Measurements from ENCODE around the gene PLEK.
A peak's percentile ranks its signal among the peaks of the same experiment; 100 is the strongest.
"Not testable (repeated sequence)": the region's sequence is repeated elsewhere in the genome, so short reads cannot be mapped to it uniquely, and the experiment has no call there.

Gene PLEK, protein sequence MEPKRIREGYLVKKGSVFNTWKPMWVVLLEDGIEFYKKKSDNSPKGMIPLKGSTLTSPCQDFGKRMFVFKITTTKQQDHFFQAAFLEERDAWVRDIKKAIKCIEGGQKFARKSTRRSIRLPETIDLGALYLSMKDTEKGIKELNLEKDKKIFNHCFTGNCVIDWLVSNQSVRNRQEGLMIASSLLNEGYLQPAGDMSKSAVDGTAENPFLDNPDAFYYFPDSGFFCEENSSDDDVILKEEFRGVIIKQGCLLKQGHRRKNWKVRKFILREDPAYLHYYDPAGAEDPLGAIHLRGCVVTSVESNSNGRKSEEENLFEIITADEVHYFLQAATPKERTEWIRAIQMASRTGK

DNA sequence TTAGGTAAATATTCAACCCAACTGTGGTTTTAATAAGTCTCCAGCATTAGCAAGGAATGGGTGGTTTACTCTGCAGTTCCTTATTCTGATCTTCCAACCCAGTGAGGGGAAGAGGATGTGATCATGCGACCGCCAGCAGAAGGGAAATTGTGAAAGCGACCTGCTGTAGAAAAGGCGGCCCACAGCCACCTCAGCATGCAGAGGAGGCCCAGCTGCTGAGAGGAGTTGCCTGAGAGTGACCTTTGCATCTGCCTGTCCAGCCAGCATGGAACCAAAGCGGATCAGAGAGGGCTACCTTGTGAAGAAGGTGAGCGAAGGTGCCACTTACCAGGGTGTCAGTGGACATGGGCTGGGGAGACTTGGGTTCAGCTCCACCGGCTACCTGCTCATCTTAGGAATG lies at the start of gene PLEK:
PLEK (plus strand) TSS at position 196 of the 400 bp plus-strand sequence; CDS start at position 266, 70 bp downstream.
- DNase-seq: no peak

DNA sequence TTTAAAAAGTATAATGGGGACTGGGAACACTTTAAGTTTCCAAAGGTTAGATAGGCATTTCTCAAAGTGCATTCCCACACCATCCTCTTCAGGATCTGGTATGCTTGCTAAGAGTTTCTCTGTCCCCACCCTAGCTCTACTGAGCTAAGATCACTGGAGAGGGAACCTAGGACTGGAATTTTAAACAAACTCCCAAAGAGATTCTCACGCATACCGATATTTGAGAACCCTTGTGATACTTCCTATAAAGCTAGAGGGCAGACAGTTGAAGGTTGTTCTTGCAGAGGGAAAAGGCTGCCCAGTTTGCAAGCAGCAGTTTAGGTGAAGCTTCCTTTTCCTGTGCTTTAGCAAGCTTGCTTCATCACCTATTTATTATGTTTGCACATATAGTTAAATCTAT lies 49.0 kb upstream of the PLEK start:
- no peak for DNase-seq

DNA sequence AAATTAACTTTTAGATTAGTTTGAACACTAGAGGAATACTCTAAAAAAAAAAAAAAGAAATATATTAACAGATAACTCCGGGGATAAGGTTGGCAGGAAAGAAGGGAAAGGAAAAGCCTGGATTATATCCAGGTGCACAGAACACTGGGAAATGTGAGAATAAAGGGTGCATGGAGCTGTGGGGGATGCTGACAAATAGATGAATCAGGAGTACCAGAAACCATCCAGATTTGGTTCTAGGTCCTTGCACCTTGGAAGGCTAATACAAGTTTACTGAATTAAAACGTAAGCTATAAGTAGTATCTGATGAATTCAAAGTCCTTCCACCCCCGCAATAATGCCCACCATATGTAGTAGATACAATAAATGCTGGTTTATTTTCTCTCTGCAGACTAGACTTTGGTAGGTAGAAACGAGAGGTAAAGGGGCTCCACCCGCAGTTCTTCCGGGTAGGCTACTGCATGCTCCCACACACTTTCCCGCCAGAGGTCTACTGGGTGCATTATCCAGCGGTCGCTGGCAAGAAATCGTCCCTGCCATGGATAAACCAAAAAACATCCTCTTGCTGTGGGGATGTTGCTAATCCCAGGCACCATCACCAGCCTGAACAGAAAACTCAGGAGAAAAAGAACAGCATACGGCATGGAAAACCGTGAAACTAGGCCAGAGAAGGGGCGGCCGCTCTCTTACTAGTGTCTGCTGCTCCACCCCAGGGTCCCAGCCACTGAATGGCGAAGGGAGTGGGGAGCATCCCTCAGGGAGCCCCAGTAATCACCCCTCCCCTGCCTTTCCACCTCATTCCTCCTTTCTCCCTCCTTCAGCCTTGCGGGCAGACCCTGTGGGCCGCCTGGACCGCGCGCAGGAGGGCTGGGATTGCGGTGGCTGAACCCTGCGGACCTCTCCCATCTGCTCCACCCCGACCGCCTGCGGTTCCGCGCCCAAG lies 46.8 kb upstream of the PLEK start:
- DNase-seq: no peak

DNA sequence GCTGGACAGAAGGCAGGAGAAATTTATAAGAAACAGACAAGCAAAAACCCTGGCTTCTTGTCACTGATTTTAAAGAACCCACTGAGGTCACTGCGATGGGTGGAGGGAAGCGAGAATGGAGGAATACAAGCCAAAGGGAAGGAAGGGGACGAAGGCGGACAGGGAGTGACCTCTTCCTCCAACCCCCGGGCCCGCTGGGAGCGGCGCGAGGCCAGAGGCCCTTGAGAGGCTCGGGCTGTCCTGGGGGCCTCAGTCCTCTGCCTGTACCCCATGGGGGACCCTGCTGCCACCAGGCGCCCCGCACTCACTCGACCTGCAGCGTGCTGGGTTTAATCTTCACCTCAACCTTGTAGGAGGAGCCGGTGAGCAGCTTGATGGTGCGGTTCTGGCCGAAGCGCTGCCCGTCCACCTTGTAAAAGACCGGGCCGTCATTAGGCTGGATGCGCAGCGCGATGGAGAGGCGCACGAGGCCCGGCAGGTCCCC lies 46.1 kb upstream of the PLEK start:
- DNase-seq: no peak

DNA sequence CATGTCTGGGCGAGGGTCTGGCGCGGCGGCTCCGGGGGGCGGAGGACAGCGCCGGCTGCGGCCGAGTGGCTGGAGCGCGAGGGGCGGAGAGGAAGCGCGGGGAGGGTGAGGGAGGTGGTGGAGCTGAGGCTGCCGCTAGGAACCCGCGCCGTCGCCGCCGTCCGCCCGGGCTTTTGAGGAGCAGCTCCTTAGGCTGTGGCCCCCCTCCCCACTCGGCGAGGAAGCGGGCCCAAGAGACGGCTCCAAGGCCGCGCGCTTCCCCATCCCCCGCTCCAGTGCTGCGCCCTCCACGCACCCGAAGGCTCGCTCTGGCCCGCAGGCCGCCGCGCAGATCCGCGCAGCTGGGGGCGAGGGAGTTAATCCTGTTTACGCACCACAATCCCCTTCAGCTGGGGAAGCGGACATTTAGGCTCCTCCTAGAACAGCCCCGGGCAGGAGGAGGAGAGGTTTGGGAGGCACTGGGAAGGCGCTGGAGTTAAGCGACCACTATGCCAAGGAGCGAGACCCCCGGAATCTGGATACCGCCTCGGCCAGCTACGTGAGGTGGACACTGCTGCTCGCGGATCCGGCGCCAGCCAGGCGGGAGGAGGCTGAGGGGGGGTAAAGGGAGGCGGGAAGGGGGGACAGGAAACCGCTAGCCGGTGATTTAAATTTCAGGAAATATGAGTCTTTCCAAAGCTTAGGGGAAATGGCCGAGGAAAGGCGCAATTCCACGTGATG lies 45.5 kb upstream of the PLEK start, which contains the start of gene CNRIP1:
CNRIP1 (minus strand) TSS at position 552 of the 720 bp plus-strand sequence; CDS start at position 3, 549 bp downstream.
- DNase-seq: peak; percentile 56

DNA sequence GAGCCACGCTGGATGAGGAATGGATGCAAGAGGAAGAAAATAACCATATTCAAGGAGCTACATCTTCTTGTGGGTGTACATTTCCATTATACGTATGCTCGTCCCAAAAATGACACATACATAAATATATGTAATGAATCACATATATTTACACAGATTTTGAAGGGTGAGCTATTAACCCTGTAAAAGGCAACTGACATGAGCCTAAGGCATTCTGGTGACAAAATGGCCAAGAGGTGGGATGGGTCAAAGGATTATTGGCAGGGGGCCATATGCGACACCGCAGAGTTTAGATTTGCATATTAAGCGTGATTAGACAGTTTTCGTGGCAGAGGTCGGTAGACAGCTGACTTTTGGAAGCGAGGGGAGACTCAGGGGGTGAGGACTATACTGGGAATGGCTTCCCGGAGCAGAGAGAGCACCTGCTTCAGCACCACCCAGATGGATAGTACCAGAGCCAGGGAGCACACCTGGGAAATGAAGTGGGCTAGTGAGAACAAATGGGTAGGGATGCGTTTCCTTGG lies 44.9 kb upstream of the PLEK start:
- peak; percentile 63 for DNase-seq

DNA sequence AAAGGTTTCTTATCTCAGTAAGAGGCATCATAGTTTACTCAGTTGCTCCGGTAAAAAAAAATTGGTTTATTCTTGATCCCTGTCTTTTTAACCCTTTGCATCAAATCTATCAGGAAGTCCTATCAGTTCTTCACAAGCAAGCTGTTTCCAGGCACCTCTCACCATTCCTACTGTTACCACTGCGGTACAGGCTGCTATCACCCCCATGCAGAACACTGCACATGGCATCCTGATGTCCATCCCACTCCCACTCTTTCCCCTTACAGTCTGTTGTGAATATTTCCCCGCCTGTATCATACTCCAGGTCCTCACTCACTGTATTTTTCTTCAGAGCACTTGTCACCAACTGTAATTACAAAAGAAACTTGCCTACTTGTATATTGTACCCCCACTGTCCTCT lies 40.0 kb upstream of the PLEK start:
- no peak for DNase-seq

DNA sequence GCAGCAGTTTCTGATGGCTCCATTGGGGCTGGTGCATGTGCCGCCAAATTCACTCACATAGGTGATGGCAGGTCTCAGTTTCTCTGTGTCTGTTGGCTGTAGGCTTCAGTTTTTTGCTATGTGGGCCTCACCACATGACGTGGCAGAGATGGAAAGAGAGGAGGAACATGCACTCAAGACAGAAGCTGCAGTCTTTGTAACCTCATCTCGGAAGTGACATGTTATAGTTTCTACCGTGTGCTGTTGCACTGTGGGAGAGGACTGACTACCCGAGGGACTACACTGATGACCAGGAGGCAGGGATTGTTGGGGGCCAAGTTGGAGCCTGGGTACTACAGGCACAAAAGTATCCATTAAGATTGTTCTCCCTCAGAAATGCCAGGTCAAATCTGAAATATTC lies 36.2 kb upstream of the PLEK start:
- DNase-seq: no peak

DNA sequence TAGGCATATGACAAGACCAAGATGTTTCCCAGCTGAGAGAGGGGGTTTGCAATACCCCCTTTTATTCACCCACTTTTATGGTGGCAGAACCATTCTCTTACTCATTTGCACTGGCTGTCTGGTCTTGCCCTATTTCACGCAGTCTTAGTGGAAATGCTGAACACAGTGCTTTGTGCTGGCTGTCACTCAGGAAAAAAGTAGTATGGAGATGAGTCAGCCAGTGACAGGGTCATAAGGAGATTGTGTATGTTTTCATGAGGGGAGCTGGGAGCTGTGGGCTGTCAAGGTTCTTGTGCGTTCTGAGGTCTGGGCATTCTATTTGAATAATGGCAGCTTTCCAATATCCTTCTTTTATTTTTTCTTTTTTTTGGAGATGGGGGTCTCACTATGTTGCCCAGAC lies 34.4 kb upstream of the PLEK start:
- DNase-seq: no peak

DNA sequence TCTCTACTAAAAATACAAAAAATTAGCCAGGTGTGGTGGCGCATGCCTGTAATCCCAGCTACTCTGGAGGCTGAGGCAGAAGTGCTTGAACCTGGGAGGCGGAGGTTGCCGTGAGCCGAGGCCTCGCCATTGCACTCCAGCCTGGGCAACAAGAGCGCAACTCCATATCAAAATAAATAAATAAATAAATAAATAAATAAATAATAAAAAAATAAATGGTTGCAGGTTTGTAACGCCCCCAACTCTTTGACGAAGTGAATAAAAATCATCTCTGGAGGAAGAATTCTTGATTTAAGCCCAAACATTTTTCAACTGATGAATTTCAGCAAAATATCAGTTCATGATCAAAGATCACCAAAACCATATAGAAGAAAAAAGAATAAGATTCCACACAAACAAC lies 32.1 kb upstream of the PLEK start:
- DNase-seq: no peak

DNA sequence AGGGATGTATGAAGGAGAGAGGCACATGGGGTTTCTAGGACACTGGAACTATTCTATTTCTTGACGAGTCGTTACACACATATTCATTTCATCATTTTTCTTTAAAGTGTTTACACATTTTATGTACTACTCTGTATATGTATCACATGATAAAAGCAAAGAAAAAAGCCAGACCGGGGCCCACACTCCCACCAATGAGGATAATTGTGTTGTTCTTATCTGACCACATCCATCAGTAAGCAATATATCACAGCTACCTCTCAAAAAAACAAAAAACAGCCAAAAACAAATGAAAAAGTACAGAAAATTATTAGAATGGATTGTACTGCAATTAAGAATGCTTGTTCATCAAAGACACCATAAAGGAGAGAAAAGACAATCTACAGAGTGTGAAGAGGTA lies 31.2 kb upstream of the PLEK start:
- no peak for DNase-seq

DNA sequence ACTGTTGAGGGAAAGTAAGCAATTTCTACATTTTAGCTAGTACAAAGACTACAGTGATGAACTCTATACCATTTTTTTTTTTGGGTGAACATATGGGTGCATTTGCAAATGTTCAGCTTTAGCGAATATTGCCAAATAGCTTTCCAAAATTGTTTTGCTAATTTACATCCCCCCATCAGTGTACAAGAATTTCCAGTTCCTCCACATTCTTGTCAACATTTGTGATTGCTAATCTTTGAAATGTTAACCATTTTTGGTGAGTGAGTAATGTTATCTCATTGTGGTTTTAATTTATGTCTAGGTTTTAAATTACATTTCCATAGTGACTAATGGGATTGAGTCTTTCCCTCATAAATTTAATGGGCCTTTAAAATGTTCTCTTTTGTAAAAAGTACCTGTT lies 28.9 kb upstream of the PLEK start:
- no peak for DNase-seq

DNA sequence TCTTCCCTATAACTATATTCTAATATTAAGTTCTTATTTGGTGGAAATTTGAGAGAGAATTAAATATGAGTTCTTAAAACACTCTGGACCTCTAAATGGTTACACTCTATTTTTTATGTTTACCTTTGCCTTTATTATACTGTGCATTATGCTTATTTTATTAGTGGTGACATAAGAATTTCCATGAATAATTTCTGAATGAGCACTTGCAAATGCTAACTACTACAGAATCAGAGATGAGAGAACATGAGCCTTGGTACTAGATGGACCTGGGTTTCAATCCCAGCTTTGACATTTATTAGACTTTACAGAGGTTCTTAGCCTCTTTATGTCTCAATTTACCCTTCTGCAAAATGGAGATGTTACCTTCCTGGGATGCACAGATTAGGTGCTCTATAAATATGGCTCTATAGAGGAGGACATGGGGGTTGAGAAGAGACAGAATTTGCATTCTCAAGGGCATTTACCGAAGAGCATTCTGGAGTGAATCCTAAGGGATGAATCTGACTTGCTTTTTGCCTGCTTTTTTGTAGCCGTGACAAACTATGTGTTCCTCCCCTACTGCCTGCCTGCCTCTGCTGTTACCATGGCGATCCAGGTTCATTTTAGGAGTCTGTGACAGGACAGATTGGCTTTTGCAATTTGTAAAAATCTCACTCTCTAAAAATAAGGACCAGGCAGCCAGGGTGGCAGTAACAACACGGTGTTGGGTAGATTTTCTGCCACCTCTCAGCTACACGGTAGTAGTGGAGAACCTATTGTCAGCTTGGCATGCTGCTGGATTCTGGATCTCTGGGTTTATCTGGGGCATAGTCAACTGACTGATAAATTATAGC lies 24.6 kb upstream of the PLEK start:
- no peak for DNase-seq

DNA sequence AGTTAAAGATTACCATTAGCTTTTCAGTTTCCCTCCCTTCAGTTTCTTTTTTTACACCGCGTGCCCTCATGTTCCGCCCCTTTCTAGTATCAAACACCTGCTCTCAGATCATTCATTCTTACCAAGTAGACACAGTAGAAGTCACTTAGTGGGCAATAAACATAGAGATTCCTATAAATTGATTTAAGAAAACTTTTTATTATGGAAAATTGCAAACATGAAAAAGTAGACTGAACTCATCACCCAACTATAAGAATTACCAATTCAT lies 24.1 kb upstream of the PLEK start:
- DNase-seq: no peak

DNA sequence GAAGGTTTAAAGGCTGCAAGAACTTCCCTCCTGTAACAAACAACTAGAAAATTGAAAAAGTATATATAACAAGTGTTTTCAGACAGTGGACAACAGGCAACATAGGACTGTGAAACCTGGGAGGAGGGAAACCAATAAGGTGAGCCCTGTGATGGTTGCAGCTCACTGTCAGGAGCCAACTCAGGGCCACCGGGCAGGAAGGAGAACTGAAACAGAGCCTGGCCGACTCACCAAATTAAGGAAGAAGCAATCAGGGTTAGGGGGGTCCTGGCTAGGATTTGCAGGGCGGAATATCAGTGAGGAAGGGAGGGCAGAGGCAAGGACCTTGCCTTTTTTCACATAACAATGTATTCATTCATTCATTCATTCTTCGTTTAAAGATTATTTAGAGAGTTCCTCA lies 23.5 kb upstream of the PLEK start:
- no peak for DNase-seq

DNA sequence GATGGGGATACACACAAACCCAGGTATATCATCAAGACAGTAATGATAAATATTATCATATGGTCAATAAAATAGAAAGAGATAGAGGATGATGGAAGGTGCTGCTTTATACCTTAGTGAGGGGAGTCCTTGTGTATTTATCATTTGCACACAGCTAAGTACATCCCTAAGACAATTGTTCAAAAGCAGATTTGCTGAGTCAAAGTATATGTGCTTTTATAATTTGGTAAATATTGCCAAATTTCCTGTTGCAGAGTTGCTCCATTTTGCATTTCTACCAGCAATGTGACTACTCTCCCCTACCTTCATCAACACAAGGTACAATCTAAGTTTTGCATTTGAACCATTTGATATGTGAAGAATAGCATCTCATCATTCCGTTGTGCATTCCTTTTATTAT lies 22.6 kb upstream of the PLEK start:
- no peak for DNase-seq

DNA sequence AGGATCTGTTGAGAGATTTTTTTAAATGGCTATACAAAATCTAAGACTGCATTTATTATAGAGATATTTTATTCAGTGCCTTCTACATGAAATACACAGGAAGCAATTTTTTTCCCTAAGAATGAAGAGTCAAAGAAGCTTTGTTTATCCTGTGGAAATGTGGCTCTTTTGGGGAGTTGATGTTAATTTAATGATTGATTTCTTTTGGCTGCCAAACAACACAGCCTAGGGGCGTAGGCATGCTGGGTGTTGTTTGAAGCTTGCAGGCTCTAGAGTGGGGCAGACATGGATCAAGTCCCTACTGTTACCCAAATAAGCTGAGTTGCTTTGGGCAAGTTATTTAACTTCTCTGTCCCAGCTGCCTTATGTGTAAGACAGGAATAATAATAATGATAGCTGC lies 21.1 kb upstream of the PLEK start:
- DNase-seq: no peak

DNA sequence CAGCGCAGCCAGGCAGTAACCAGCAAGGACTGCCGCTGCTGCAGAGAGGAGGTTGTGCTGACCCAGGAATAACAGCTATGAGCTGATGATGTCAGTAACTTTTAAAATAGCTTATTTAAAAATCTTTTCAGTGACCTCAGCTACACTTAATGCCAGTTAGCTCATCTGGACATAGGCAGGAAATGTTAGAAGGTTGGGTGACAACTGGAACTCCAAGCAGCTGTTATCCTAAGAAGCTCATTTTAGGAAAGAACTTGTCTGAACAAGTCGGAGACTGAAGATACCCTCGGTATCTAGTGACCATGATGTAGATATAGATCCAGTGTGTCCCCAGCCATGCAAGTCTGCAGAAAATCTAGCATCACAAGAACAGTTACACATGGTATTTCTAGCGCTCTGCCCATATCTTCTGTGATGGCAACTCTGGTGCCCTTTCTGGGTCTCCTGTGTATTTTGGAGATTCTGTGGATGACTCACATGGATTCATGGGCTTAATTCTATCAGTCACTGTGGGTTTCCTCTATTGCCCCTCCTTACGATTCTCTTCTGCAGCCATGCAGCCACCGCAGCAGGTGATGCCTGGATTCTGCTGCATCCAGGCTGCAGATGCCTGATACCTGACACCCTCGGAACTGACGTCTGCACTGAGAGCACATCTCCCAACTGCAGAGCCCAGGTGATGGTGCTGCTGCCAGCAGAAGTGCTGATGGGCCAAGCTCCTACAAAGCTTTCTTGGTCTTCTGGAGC lies 19.8 kb upstream of the PLEK start:
- DNase-seq: no peak

DNA sequence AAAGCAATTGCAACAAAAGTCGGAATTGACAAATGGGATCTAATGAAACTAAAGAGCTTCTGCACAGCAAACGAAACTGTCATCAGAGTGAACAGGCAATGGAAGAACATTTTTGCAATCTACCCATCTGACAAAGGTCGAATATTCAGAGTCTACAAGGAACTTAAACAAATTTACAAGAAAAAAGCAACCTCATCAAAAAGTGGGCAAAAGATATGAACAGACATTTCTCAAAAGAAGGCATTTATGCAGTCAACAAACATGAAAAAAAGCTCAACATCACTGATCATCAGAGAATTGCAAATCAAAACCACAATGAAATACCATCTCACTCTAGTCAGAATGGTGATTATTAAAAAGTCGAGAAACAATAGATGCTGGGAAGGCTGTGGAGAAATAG lies 16.0 kb upstream of the PLEK start:
- DNase-seq: not testable (repeated sequence)

DNA sequence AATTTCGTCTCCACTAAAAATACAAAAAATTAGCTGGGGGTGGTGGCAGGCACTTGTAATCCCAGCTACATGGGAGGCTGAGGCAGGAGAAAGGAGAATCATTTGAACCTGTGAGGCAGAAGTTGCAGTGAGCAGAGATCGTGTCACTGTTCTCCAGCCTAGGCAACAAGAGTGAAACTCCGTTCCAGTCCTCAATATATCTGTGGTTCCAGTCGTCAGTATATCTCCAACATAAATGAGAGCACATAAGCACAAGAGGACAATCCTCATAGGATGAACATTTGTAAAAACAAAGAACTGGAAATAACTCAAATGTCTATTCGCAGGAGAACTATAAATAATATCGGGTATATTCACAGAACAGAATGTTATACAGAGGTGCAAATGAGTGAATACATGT lies 13.1 kb upstream of the PLEK start:
- no peak for DNase-seq

DNA sequence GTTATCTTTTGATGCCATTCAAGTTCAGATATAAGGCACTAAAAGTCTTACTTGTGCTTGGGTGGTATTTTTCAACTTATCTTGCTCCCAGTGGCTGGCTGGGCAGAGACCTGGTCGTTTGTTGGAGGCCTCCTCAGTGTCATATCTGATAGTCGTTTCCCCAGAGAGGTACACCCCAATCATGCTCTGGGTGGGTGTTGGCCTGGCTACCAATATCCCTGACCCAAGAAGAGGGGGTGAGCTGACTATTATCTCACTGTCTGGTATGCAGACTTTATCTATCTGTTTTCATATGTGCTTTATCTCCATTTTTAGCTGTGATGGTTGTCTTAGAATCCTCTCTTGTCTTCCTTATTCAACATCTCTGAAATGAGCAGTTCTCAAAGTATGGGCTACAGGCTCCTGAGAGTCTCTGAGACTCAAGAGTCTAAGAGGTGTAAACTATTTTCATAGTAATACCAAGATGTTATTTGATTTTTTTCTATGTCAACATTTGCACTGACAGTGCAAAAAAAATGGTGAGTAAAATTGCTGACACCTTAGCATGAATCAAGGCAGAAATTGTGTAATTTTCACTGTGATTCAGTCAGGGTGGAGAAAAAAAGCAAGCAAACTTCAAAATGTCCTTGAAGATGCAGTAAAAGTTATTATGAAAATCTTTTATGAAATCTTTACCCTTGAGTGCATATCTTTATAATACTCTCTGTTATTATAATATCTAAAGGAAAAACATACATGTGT lies 12.3 kb upstream of the PLEK start:
- no peak for DNase-seq

All from NCI-H524 treated with DMSO at 0.1 percent for 48 hours (cell line).